Mesendoderm (in vitro differentiated cells): ENCODE measurements around the gene TANGO6.

ENCODE experiments used
- DNase-seq: peaks from one replicate; pipeline ENCODE4 v3.0.0; 2013
- H2AK5ac ChIP-seq: 2 replicates; pipeline ENCODE4 v1.6.1; 2013; ENCODE audit warnings: low read length, inconsistent platforms
- H2BK120ac ChIP-seq: 2 replicates; pipeline ENCODE4 v1.6.1; 2013; ENCODE audit warnings: low read depth, mild to moderate bottlenecking, low read length, moderate library complexity, mixed read lengths
- H2BK15ac ChIP-seq: replicated peaks from 2 replicates; pipeline ENCODE4 v1.6.1; 2013; ENCODE audit warnings: low read depth, mild to moderate bottlenecking, moderate library complexity
- H2BK5ac ChIP-seq: 2 replicates; pipeline ENCODE4 v1.6.1; 2013; ENCODE audit warnings: low read length, inconsistent platforms
- H3K18ac ChIP-seq: 2 replicates; pipeline ENCODE4 v1.6.1; 2013; ENCODE audit warnings: mild to moderate bottlenecking, low read length, mixed read lengths
- H3K23ac ChIP-seq: one replicate; pipeline ENCODE4 v1.6.1; 2013; ENCODE audit warnings: low read length
- H3K27ac ChIP-seq: 2 replicates; pipeline ENCODE4 v1.5.1; 2013; ENCODE audit warnings: low read depth, mild to moderate bottlenecking, inconsistent platforms, low read length, moderate library complexity
- H3K27me3 ChIP-seq: 2 replicates; pipeline ENCODE4 v1.6.1; 2013; ENCODE audit warnings: low read length, control low read depth, mild to moderate bottlenecking, inconsistent platforms; ENCODE audit not compliant: insufficient read depth, poor library complexity
- H3K36me3 ChIP-seq: 2 replicates; pipeline ENCODE4 v1.6.1; 2013; ENCODE audit warnings: low read length, inconsistent platforms; ENCODE audit not compliant: control insufficient read depth, insufficient read depth
- H3K4ac ChIP-seq: one replicate; pipeline ENCODE4 v1.6.1; 2013; ENCODE audit warnings: low read depth, mild to moderate bottlenecking, low read length, moderate library complexity
- H3K4me1 ChIP-seq: 2 replicates; pipeline ENCODE4 v1.6.1; 2013; ENCODE audit warnings: low read depth, low read length, inconsistent platforms; ENCODE audit not compliant: control insufficient read depth
- H3K4me2 ChIP-seq: 2 replicates; pipeline ENCODE4 v1.6.1; 2013; ENCODE audit warnings: low read length
- H3K4me3 ChIP-seq: 2 replicates; pipeline ENCODE4 v1.5.1; 2013; ENCODE audit warnings: mild to moderate bottlenecking, low read length
- H3K56ac ChIP-seq: one replicate; pipeline ENCODE4 v1.6.1; 2013; ENCODE audit warnings: low read length
- H3K79me1 ChIP-seq: 2 replicates; pipeline ENCODE4 v1.6.1; 2013; ENCODE audit warnings: low read length, inconsistent platforms
- H3K79me2 ChIP-seq: 2 replicates; pipeline ENCODE4 v1.6.1; 2013; ENCODE audit warnings: mild to moderate bottlenecking, low read length; ENCODE audit not compliant: control insufficient read depth, insufficient read depth
- H3K9ac ChIP-seq: 2 replicates; pipeline ENCODE4 v1.6.1; 2013; ENCODE audit warnings: low read length, inconsistent platforms
- H4K5ac ChIP-seq: one replicate; pipeline ENCODE4 v1.6.1; 2013; ENCODE audit warnings: low read length
- H4K8ac ChIP-seq: one replicate; pipeline ENCODE4 v1.6.1; 2013; ENCODE audit warnings: low read depth, mild to moderate bottlenecking, control low read depth, low read length, moderate library complexity
- WGBS: extraction: QIAGEN DNeasy Blood & Tissue Kit; methylation state at CpG from one replicate; pipeline ENCODE4 v1.1.7; 2013; ENCODE audit warnings: low lambda C conversion rate, missing lambda C conversion rate; ENCODE audit not compliant: insufficient coverage; ENCODE audit errors: extremely low coverage; 5-methylcytosine and 5-hydroxymethylcytosine counted together

Gene TANGO6

GRCh38 chr16:68884861-68885720 is 41.8 kb downstream of the TANGO6 start:
- no peak overlapping the region for H2BK5ac ChIP-seq
- H3K4ac ChIP-seq = no peak overlapping the region
- H3K79me1 ChIP-seq = no peaks in the 10 kb centered on the region
- H3K27me3 ChIP-seq = no peaks in the 10 kb centered on the region
- no peak overlapping the region for H4K5ac ChIP-seq
- H2AK5ac ChIP-seq = no peak overlapping the region
- no peak for DNase-seq
- H3K79me2 ChIP-seq = no peaks in the 10 kb centered on the region
- no peaks in the 10 kb centered on the region for H3K36me3 ChIP-seq
- no peak overlapping the region for H2BK120ac ChIP-seq
- H3K27ac ChIP-seq = no peak overlapping the region
- no peak overlapping the region for H3K9ac ChIP-seq
- WGBS = no CpG with 5 or more reads among the region's 7 CpGs
- no peak overlapping the region for H4K8ac ChIP-seq
- no peak overlapping the region for H3K56ac ChIP-seq
- no peaks in the 10 kb centered on the region for H3K4me1 ChIP-seq
- H3K23ac ChIP-seq = no peak overlapping the region
- H3K18ac ChIP-seq = no peak overlapping the region
- H3K4me2 ChIP-seq = no peak overlapping the region
- H3K4me3 ChIP-seq = no peak overlapping the region
- no peak overlapping the region for H2BK15ac ChIP-seq

- Histone ChIP-seq H3K79me1 (no peaks in the 10 kb centered on the region), H3K36me3 (no peaks in the 10 kb centered on the region), H2BK5ac (no peak overlapping the region), H2BK15ac (no peak overlapping the region), H3K27me3 (no peaks in the 10 kb centered on the region), H3K27ac (no peak overlapping the region), H3K4me1 (no peaks in the 10 kb centered on the region), H4K5ac (no peak overlapping the region), H3K9ac (no peak overlapping the region), H3K18ac (no peak overlapping the region), H3K4me3 (no peak overlapping the region), H2BK120ac (no peak overlapping the region), H3K56ac (no peak overlapping the region), H2AK5ac (no peak overlapping the region), H3K23ac (no peak overlapping the region), H3K79me2 (no peaks in the 10 kb centered on the region), H4K8ac (no peak overlapping the region), H3K4ac (no peak overlapping the region), H3K4me2 (no peak overlapping the region)
- WGBS = no CpG with 5 or more reads among the region's 1 CpG
- DNase-seq = no peak
These were observed 43.8 kb downstream of the TANGO6 start for GRCh38 chr16:68887107-68887506.

GRCh38 chr16:68889508-68890150 is 46.3 kb downstream of the TANGO6 start:
- Histone ChIP-seq H3K27me3 (no peaks in the 10 kb centered on the region), H3K56ac (no peak overlapping the region), H2BK5ac (no peak overlapping the region), H2AK5ac (no peak overlapping the region), H4K8ac (no peak overlapping the region), H3K27ac (no peak overlapping the region), H3K9ac (no peak overlapping the region), H3K23ac (no peak overlapping the region), H3K18ac (no peak overlapping the region), H4K5ac (no peak overlapping the region), H3K36me3 (no peaks in the 10 kb centered on the region), H3K4me3 (no peak overlapping the region), H3K4me2 (no peak overlapping the region), H2BK15ac (no peak overlapping the region), H3K4me1 (no peaks in the 10 kb centered on the region), H2BK120ac (no peak overlapping the region), H3K79me1 (no peaks in the 10 kb centered on the region), H3K4ac (no peak overlapping the region), H3K79me2 (no peaks in the 10 kb centered on the region)
- no peak for DNase-seq
- WGBS = no CpG with 5 or more reads among the region's 3 CpGs

- Histone ChIP-seq H4K5ac (no peak overlapping the region), H3K36me3 (no peaks in the 10 kb centered on the region), H3K56ac (no peak overlapping the region), H2BK120ac (no peak overlapping the region), H2BK5ac (no peak overlapping the region), H3K79me2 (no peaks in the 10 kb centered on the region), H2BK15ac (no peak overlapping the region), H3K4ac (no peak overlapping the region), H3K18ac (no peak overlapping the region), H2AK5ac (no peak overlapping the region), H3K4me3 (no peak overlapping the region), H3K4me1 (no peaks in the 10 kb centered on the region), H4K8ac (no peak overlapping the region), H3K27me3 (no peaks in the 10 kb centered on the region), H3K79me1 (no peaks in the 10 kb centered on the region), H3K4me2 (no peak overlapping the region), H3K23ac (no peak overlapping the region), H3K9ac (no peak overlapping the region), H3K27ac (no peak overlapping the region)
- DNase-seq = no peak
- no CpG with 5 or more reads among the region's 8 CpGs for WGBS
These were observed 48.9 kb downstream of the TANGO6 start for GRCh38 chr16:68892214-68892613.

DNA sequence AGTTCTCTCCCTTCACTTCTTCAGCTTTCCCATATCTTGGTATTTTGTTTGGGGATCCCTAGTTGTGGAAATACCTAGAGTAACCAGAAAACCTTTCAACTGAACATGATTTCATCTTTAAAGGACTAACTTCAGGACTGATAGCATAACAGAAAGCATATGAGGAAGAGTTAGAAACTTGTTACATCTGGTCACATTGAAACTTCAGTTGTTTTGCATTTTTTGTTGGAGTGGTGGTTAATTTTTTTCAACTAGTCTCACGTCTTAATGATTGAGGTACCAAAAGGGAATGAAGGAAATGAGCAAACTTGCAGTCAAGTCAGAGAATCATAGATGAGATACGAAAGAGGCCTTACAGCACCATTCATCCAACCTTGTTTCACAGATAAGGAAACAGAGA is 49.6 kb downstream of the TANGO6 start:
- no peak overlapping the region for H3K23ac ChIP-seq
- H4K5ac ChIP-seq = no peak overlapping the region
- no peak overlapping the region for H3K56ac ChIP-seq
- H4K8ac ChIP-seq = no peak overlapping the region
- no peaks in the 10 kb centered on the region for H3K27me3 ChIP-seq
- no peaks in the 10 kb centered on the region for H3K79me2 ChIP-seq
- H3K4ac ChIP-seq = no peak overlapping the region
- no peaks in the 10 kb centered on the region for H3K79me1 ChIP-seq
- H3K4me3 ChIP-seq = no peak overlapping the region
- H2BK15ac ChIP-seq = no peak overlapping the region
- no peak overlapping the region for H3K27ac ChIP-seq
- no peak for DNase-seq
- WGBS = no CpG with 5 or more reads among the region's 2 CpGs
- H3K4me1 ChIP-seq = no peaks in the 10 kb centered on the region
- no peak overlapping the region for H3K18ac ChIP-seq
- no peak overlapping the region for H2AK5ac ChIP-seq
- no peaks in the 10 kb centered on the region for H3K36me3 ChIP-seq
- no peak overlapping the region for H2BK120ac ChIP-seq
- no peak overlapping the region for H2BK5ac ChIP-seq
- no peak overlapping the region for H3K4me2 ChIP-seq
- no peak overlapping the region for H3K9ac ChIP-seq
